Activated CD4-positive, alpha-beta T cell treated with anti-CD3 and anti-CD28 coated beads for 36 hours (primary cell): ENCODE measurements around the gene GRIN2A. TPM values are rescaled to one million over a fixed set of nuclear protein-coding genes. Genes with fewer than 3 reads are reported as not detected.

Experiments
- ATAC-seq: fragments of 200-7000 bp; cut with Tn5 transposase; one replicate; pipeline ENCODE4 v1.10.0; 2021; ENCODE audit warnings: mild to moderate bottlenecking, moderate library complexity
- CTCF ChIA-PET: fragments of 350-600 bp; sonication (Branson Sonifier 250); formaldehyde crosslinking; loops from one replicate; lab custom pipeline; 2021; ENCODE audit warnings: antibody characterized with exemption; lab: Charles Lee
- POLR2A ChIA-PET: fragments of 350-600 bp; sonication (Branson Sonifier 250); formaldehyde crosslinking; loops from one replicate; lab custom pipeline; 2021; ENCODE audit warnings: antibody characterized with exemption, inconsistent platforms; lab: Charles Lee
- DNase-seq: peaks from one replicate; pipeline ENCODE4 v3.0.0-alpha.2; 2020
- H3K27ac Mint-ChIP-seq: one replicate; pipeline ENCODE4 v1.8.0; 2021; ENCODE audit warnings: mixed read lengths
- H3K27me3 Mint-ChIP-seq: one replicate; pipeline ENCODE4 v1.8.0; 2021; ENCODE audit warnings: mixed read lengths
- H3K36me3 Mint-ChIP-seq: one replicate; pipeline ENCODE4 v1.8.0; 2021; ENCODE audit warnings: low read depth, mixed read lengths
- H3K4me1 Mint-ChIP-seq: one replicate; pipeline ENCODE4 v1.8.0; 2021; ENCODE audit warnings: mixed read lengths
- H3K4me3 Mint-ChIP-seq: one replicate; pipeline ENCODE4 v1.8.0; 2021; ENCODE audit warnings: mild to moderate bottlenecking, moderate library complexity, mixed read lengths
- H3K9me3 Mint-ChIP-seq: one replicate; pipeline ENCODE4 v1.8.0; 2021; ENCODE audit warnings: low read depth, mixed read lengths
- intact Hi-C, 2 experiments: fragments of 100-400 bp; cut with DNase I in 1 of 2; cut with micrococcal nuclease in 1 of 2; formaldehyde crosslinking; loops; one replicate each; pipeline versions ENCODE4 v1.14.2 to v1.15.1; 2022 to 2024; cut with DNase I, micrococcal nuclease
- total RNA-seq, 2 experiments: library from RNA; stranded (reverse); gene quantifications; one replicate each; pipeline ENCODE4 v1.2.3, GENCODE V29; 2021

GRIN2A gene
- total RNA-seq, 2 experiments from 2014 or later = not detected

DNA sequence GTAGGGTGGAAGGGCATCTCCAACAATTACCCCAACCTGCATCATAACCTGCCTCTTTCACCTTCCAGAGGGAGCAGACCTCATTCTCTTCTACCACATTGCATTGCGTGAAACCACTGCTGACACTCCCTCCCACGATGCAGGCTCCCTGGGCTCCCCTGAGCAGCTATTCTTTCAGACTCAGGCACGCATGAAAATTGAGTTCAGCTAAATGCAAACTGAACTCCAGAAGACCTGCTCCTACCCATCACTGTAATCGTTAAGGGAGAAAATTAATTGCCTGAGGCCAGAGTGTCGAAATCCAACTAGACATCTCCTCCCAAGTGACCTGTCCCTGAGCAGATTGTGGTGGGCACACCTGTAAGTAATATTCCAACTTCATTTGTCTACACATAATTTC, 186.0 kb downstream of the GRIN2A start:
- CTCF ChIA-PET = interaction anchor here (0.6 kb wide), 1 partner anchor 487 kb away, joined by 3 read pairs; no protein-coding TSS in a partner anchor
- Mint-ChIP-seq H3K9me3 (peaks cover 16% of the 10 kb centered on the region), H3K27me3 (no peaks in the 10 kb centered on the region), H3K4me1 (no peaks in the 10 kb centered on the region), H3K27ac (no peak overlapping the region), H3K36me3 (no peaks in the 10 kb centered on the region), H3K4me3 (no peak overlapping the region)
- no peak for DNase-seq
- POLR2A ChIA-PET = no interaction called here
- no peak for ATAC-seq
- intact Hi-C loops = no loop called here

DNA sequence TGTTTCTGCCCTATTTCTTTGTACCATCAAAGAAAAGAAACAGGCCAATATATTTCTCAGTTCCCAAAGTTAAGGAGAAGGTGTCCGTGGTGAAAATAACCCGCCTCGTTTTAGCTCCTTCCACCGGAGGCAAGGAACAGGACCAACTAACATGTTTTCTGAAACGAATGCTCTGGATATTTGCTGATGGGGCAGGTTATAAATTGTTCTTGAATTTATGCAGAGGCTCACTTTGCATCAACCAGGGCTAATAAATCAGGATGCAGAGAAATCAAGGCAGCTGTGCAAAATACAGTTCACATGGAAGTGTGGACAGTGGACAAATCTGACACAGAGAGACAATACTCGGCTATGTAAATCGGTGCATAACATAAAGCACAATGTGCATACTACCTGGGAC, 189.8 kb downstream of the GRIN2A start:
- Mint-ChIP-seq H3K4me1 (no peaks in the 10 kb centered on the region), H3K4me3 (no peak overlapping the region), H3K27me3 (no peaks in the 10 kb centered on the region), H3K27ac (no peak overlapping the region), H3K36me3 (no peaks in the 10 kb centered on the region), H3K9me3 (peaks cover 6% of the 10 kb centered on the region)
- ATAC-seq = no peak
- intact Hi-C loops = no loop called here
- CTCF ChIA-PET = no interaction called here
- POLR2A ChIA-PET = no interaction called here
- no peak for DNase-seq

- H3K4me1 Mint-ChIP-seq = no peaks in the 10 kb centered on the region
- H3K9me3 Mint-ChIP-seq = peaks cover 8% of the 10 kb centered on the region
- no peak overlapping the region for H3K27ac Mint-ChIP-seq
- intact Hi-C loops = no loop called here
- peaks cover 2% of the 10 kb centered on the region for H3K27me3 Mint-ChIP-seq
- H3K4me3 Mint-ChIP-seq = no peak overlapping the region
- DNase-seq = no peak
- POLR2A ChIA-PET = no interaction called here
- CTCF ChIA-PET = no interaction called here
- no peak for ATAC-seq
- H3K36me3 Mint-ChIP-seq = no peaks in the 10 kb centered on the region
Observed at GRCh38 chr16:9980981-9981380, 201.2 kb downstream of the GRIN2A start.

- Mint-ChIP-seq H3K27ac (no peak overlapping the region), H3K4me3 (no peak overlapping the region), H3K9me3 (peaks cover 2% of the 10 kb centered on the region), H3K4me1 (no peaks in the 10 kb centered on the region), H3K36me3 (no peaks in the 10 kb centered on the region), H3K27me3 (no peaks in the 10 kb centered on the region)
- intact Hi-C loops = no loop called here
- ATAC-seq = no peak
- ChIA-PET POLR2A (no interaction called here), CTCF (no interaction called here)
- no peak for DNase-seq
Observed at GRCh38 chr16:9978160-9978725, 204.0 kb downstream of the GRIN2A start.

GRCh38 chr16:9977333-9977897, 204.8 kb downstream of the GRIN2A start:
- no peaks in the 10 kb centered on the region for H3K36me3 Mint-ChIP-seq
- H3K27ac Mint-ChIP-seq = no peak overlapping the region
- no peaks in the 10 kb centered on the region for H3K4me1 Mint-ChIP-seq
- no peaks in the 10 kb centered on the region for H3K27me3 Mint-ChIP-seq
- H3K9me3 Mint-ChIP-seq = peaks cover 2% of the 10 kb centered on the region
- POLR2A ChIA-PET = no interaction called here
- intact Hi-C loops = no loop called here
- CTCF ChIA-PET = no interaction called here
- DNase-seq (no peak), ATAC-seq (no peak)
- H3K4me3 Mint-ChIP-seq = no peak overlapping the region

- Mint-ChIP-seq H3K27me3 (no peaks in the 10 kb centered on the region), H3K4me3 (no peak overlapping the region), H3K36me3 (no peaks in the 10 kb centered on the region), H3K27ac (no peak overlapping the region), H3K9me3 (peaks cover 2% of the 10 kb centered on the region), H3K4me1 (no peaks in the 10 kb centered on the region)
- ATAC-seq (no peak), DNase-seq (no peak)
- intact Hi-C loops = no loop called here
- ChIA-PET POLR2A (no interaction called here), CTCF (no interaction called here)
Observed at GRCh38 chr16:9976601-9977000, 205.6 kb downstream of the GRIN2A start.

DNA sequence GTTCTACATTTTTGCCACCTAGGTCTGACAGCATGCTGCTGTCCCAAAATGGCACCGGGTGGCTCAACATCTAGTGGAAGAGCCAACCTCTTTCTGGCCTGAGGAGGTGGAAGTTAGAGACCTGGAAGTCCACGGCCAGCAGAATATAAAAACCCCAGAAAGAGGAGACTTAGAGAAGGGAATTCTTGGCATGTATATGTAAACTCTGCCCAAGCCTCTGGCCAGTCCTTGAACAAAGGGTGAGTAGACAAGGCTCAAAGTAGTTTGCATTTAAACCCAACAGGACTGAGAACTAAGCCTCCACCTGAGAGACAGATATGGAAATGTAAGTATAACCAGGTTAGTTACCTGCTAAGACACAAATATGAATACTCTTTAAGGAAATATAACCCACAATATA, 210.3 kb downstream of the GRIN2A start:
- H3K27ac Mint-ChIP-seq = no peak overlapping the region
- H3K27me3 Mint-ChIP-seq = peaks cover 8% of the 10 kb centered on the region
- H3K9me3 Mint-ChIP-seq = peaks cover 6% of the 10 kb centered on the region
- intact Hi-C loops = no loop called here
- ChIA-PET CTCF (interaction anchor here (0.5 kb wide), 1 partner anchor 101 kb away, joined by 3 read pairs; no protein-coding TSS in a partner anchor), POLR2A (no interaction called here)
- H3K36me3 Mint-ChIP-seq = no peaks in the 10 kb centered on the region
- H3K4me1 Mint-ChIP-seq = peaks cover 2% of the 10 kb centered on the region
- H3K4me3 Mint-ChIP-seq = no peak overlapping the region
- DNase-seq (no peak), ATAC-seq (no peak)

DNA sequence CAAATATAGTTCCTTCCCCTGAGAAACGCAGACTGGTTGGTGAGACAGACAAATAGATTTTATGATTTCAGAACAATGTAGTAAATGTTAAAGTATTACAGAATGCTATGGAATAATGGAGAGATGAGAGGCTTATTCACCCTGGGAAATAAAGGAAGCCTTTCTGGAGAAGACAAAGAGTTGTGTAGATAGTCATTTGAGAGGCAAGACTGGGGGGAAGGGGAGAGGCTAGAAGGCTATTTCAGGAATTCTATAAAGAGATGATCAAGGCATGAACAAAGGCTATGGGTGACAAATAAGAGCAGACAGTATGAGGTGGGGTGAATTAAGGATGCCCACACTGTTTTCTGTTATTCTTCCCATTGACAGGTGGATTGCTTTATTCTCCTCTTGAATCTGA, 211.4 kb downstream of the GRIN2A start:
- DNase-seq = no peak
- CTCF ChIA-PET = no interaction called here
- intact Hi-C loops = no loop called here
- Mint-ChIP-seq H3K4me3 (no peak overlapping the region), H3K9me3 (peaks cover 8% of the 10 kb centered on the region), H3K4me1 (peaks cover 3% of the 10 kb centered on the region), H3K27me3 (peaks cover 8% of the 10 kb centered on the region), H3K27ac (no peak overlapping the region), H3K36me3 (no peaks in the 10 kb centered on the region)
- POLR2A ChIA-PET = no interaction called here
- ATAC-seq = no peak

DNA sequence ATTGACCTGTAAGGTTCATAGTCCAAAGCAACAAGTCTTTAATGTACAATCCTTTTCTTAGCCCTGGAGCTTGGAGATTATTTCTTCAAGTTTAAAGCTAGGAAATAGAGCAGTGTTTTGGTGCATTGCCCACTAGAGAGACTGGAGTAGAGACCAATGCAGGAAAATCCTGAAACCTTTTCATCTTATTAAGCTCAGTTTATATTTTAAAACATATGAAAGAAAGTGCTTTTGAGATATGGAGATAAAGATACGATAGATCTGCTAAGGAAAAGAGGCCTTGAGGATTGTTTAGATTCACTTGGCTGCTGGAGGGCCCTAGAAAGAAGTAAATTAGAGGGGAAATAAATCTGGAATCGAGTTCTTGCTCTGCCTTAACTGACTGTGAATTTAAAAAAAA, 212.0 kb downstream of the GRIN2A start:
- DNase-seq = no peak
- Mint-ChIP-seq H3K27ac (no peak overlapping the region), H3K4me1 (peaks cover 3% of the 10 kb centered on the region), H3K9me3 (peaks cover 8% of the 10 kb centered on the region), H3K4me3 (no peak overlapping the region), H3K36me3 (no peaks in the 10 kb centered on the region), H3K27me3 (peaks cover 8% of the 10 kb centered on the region)
- ATAC-seq = no peak
- ChIA-PET POLR2A (no interaction called here), CTCF (interaction anchor here (0.6 kb wide), 1 partner anchor 32 kb away, joined by 3 read pairs; no protein-coding TSS in a partner anchor)
- intact Hi-C loops = no loop called here

DNA sequence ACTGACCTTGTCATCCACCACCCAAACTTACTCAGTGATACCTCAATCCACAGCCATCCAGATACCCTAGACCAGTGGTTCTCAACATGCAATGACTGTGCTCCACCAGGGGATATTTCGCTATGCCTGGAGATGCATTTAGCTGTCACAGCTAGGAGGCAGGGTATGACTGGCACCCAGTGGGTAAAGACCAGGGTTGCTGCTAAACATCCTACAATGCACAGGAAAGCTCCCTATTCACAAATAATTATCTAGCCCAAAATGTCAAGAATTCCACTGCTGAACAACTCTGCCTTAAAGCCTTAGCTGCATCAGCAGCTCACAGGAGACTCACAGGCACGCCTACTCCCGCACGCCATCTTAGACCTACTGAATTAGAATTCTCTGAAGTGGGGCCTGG, 212.6 kb downstream of the GRIN2A start:
- H3K36me3 Mint-ChIP-seq = no peaks in the 10 kb centered on the region
- H3K27ac Mint-ChIP-seq = no peak overlapping the region
- H3K27me3 Mint-ChIP-seq = peaks cover 9% of the 10 kb centered on the region
- peaks cover 8% of the 10 kb centered on the region for H3K9me3 Mint-ChIP-seq
- peaks cover 3% of the 10 kb centered on the region for H3K4me1 Mint-ChIP-seq
- intact Hi-C loops = no loop called here
- ATAC-seq = no peak
- no peak for DNase-seq
- POLR2A ChIA-PET = no interaction called here
- CTCF ChIA-PET = interaction anchor here (0.6 kb wide), 1 partner anchor 32 kb away, joined by 3 read pairs; no protein-coding TSS in a partner anchor
- H3K4me3 Mint-ChIP-seq = no peak overlapping the region

DNA sequence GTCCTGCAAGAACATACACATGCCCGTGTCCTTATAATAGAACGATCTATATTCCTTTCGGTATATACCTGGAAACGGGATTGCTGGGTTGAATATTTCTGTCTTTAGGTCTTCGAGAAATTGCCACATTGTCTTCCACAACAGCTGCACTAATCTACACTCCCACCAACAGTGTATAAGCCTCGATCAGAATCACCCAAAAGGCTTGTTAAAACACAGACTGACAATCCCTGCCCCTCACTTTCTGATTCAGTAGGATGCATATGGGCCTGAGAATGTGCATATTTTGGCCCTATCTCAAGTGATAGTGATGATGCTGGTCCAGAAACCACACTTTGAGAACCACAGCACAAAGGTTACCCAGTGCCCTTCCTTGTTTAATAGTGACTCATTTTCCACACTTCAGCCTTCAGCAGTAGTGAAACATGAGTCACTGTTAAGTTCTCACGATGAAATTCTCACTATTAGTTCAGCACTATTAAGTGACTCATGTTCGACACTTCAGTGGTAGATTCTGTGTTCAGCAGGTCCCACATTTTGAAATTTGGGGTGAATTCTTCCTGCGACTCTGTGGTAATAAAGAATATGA, 215.6 kb downstream of the GRIN2A start:
- POLR2A ChIA-PET = no interaction called here
- H3K4me1 Mint-ChIP-seq = peaks cover 3% of the 10 kb centered on the region
- CTCF ChIA-PET = interaction anchor here (0.6 kb wide), 1 partner anchor 579 kb away, joined by 3 read pairs; no protein-coding TSS in a partner anchor
- no peaks in the 10 kb centered on the region for H3K36me3 Mint-ChIP-seq
- no peak overlapping the region for H3K4me3 Mint-ChIP-seq
- peaks cover 8% of the 10 kb centered on the region for H3K9me3 Mint-ChIP-seq
- DNase-seq = peak; percentile 31
- H3K27me3 Mint-ChIP-seq = peaks cover 10% of the 10 kb centered on the region
- ATAC-seq = peak; percentile 83
- intact Hi-C loops = loop anchor here in 1 of 2 experiments (2.0 kb wide), 1 partner anchor 300 kb away; no protein-coding TSS in a partner anchor
- H3K27ac Mint-ChIP-seq = no peak overlapping the region

DNA sequence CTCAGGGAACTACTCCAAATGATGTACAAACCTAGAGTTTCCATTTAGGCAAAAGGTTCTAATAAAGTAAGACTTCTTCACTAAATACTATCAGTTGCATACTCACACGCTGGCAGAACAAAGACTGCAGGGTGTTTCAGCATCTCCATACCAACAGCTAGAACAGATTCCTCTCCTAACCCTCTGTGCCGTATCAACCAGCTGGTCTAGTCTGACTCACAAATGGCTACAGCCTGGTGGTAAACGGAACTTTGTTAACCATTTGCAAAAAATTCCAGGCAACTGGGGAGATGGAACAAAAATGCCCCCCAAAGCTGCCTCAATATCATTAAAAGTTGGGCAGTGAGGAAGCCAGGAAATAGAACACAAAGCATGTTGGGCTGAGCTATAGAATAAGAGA, 217.1 kb downstream of the GRIN2A start:
- Mint-ChIP-seq H3K4me1 (peaks cover 3% of the 10 kb centered on the region), H3K4me3 (no peak overlapping the region), H3K27ac (no peak overlapping the region), H3K9me3 (peaks cover 9% of the 10 kb centered on the region), H3K27me3 (peaks cover 7% of the 10 kb centered on the region), H3K36me3 (no peaks in the 10 kb centered on the region)
- ChIA-PET POLR2A (no interaction called here), CTCF (no interaction called here)
- ATAC-seq = no peak
- DNase-seq = no peak
- intact Hi-C loops = no loop called here
